NCI-H526 treated with DMSO at 0.1 percent for 48 hours (cell line): ENCODE data around the gene ZNF280B.
"Not testable (repeated sequence)": the region's sequence is repeated elsewhere in the genome, so short reads cannot be mapped to it uniquely, and the experiment has no call there.

Source experiments
- DNase-seq: peaks from one replicate; lab custom pipeline; 2025; lab: John Stamatoyannopoulos, UW

The ZNF280B gene

DNA sequence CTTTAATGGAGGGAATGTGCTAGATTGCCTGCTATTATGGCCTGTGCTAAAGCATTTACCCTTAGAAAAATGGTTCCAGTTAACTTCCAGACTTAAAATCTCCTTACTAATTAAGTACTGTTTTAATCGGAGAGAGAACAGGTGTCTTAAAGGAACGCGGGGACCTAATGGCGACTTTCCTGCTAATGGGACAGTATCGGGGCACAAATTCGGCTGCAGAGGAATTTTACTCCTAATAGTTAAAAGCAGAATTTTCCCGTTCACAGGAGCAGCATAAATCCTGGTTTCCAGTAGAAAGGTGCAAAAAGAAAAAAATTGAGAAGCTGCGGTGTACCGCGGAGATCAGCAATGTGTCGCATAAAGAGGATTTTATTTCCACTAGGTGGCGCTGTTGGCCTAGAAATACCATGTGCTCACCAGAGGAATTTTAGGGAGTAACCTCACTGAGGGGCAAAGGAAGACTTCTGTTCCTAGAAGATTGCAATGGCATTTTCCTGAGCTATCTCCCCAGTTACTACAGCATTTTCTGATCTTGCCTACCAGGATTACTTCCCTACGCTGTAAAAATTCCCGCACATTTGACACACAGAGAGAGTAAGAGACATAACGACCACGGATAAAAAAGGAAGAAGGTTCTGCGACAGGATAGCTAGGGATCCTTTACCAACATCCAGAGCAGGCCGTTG is 44.5 kb downstream of the ZNF280B start:
- peak; percentile 10 for DNase-seq

DNA sequence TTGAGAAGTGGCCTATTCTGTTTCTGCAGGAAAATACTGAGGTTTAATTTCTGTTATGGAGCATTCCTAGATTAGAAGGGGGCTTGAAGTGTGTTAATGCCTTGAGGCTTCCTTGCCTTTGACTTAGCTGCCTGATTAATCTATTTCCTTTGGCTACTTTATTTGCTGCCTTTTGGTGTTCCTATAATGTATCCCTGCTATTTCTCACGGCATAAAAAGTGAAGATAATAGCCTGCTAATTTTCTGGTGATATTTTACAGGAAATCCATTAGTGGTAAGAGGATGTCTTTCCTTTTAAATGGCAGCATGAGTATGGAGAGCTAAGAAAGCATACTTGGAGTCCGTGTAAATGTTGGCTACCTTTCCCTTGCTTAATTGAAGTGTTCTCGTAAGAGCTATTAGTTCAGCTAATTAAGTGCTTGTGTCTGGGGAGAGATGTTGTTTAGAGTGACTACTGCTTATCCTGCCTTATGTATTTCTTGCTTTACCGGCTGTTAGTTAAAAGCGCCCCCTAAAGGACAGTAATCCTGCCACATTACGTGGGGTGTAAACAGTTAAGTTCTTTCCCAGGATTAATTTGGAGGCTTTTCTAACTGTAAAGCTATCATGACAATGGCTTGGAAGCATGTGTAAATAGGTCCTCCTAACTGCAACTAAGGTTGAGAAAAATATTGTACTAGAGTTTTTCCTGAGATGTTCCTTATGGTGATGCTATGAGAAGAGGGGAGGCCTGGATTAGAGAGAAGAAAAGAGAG is 45.6 kb downstream of the ZNF280B start:
- no peak for DNase-seq

DNA sequence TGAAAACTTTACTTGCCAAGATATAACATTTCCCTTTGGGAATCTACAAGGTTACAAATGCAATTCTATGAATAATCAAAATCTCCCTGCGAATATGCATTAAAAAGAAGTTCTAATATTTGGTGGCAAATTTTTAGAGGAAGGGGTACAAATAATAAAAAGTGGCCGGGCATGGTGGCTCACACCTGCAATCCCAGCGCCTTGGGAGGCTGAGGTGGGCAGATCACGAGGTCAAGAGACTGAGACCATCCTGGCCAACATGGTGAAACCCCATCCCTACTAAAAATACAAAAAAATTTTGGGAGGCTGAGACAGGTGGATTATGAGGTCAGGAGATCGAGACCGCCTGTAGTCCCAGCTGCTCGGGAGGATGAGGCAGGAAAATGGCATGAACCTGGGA is 47.0 kb downstream of the ZNF280B start:
- no peak for DNase-seq

DNA sequence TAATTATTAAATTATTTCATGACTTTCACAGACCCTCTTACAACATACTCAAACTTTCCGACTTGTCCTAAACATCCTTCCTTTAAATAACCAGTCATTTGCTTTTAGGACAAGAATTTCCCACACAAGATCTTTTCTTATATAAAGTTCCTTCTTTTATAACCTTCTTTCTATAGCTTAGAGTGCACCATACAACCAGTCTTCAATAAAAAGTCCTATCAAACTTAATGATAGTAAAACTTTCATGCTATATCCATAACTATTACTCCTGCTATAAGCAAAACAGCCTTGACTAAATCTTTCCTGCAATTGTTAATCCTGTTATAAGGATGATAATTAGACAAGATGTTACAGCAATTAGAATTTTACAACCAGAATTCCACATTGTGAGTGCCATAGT is 47.4 kb downstream of the ZNF280B start:
- no peak for DNase-seq

DNA sequence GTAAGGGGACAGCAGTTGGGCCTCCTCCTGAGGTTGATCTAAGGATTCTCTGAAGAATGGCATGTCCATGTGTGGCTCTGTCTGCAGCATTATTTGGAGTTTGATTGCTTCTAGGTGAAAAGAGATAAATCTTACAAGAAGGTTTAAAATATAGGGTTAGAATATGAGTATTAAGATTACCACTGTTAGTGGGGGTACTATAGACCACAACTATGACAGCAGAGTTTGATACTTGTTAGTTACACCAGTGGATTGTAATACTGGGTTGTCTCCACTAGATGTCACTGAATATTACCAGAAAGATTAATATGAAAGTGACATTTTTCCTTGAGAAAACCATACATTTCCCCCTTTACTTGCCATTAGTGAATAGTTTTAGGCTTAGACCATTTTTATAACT is 47.9 kb downstream of the ZNF280B start:
- DNase-seq: no peak

DNA sequence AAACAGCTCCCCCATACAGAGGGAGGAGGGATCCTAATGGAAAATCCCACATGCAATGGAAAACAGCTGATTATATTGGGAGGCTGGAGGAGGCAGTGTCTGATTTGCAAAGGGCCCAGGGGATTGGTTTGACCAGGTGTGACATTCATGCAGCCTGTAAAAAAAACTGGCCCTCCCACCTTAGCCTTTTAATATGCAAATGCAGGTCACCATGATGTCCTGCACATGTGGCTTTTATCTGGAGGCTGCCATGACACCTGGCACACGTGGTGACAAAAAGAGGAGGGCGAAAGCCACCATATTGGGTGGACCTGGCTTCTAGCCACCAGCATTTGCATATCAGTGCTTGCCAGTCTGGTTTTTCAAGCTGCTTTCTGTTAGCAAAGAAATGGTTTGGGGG is 48.5 kb downstream of the ZNF280B start:
- peak; percentile 2 for DNase-seq

DNA sequence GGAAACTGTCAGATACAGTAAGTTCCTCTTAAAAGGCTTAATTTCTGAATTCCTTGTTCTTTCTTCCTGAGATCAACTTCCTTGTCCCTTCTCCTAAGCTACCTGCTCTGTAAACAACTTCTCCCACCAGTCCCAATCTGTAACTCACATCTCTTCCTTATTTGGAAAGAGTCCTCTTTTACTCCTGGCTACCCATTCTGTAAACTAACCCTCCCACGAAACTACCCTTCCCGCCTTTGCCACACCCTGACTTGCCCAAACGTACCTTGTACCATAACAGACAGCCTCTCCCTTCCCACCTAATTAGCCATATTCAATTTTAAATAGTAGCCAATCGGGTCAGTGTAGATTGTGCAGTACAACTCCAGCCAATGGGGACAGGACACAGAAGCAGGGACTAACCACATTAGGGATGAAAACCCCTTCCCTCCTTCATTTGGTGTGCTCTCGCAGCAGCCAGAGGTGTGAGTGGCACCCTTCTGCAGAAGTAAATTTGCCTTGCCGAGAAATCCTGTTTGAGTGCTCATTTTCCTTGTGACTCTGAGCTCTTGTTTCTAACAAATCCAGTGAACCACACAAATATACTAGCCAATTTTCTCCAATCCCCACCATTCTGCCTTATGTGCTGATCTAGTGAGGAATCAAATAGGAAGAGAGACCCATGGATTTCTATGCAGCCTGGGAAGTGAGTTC is 49.5 kb downstream of the ZNF280B start:
- no peak for DNase-seq

DNA sequence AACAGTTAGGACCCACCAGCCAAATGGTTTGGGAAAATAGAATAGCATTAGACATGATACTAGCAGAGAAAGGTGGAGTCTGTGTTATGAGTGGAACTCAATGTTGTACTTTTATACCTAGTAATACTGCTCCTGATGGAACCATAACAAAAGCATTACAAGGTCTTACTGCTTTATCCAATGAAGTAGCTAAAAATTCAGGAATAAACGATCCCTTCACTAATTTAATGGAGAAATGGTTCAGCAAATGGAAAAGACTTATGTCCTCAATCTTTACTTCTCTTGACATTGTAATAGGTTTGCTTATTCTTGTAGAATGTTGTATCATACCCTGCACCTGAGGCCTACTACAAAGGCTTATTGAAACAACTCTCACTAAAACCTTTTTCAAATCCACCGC is 50.2 kb downstream of the ZNF280B start:
- DNase-seq: no peak

DNA sequence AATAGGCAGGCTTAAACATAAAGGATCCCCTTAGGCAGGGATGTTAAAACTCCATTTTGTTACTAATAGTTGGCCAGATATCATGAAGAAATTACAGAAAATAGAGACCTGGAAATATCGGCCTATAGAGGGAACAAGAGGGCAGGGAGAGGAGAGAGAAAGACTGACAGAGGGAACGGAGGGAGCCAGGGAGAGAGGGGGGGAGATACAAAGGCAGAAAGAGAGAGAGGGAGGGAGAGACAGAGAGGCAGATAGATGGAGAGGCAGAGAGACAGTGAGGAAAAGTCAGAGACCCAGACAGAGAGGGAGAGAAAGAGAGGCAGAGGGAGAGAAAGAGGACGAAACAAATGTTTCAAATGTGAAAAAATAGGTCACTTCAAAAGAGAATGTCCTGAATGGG is 53.5 kb downstream of the ZNF280B start:
- DNase-seq: no peak

DNA sequence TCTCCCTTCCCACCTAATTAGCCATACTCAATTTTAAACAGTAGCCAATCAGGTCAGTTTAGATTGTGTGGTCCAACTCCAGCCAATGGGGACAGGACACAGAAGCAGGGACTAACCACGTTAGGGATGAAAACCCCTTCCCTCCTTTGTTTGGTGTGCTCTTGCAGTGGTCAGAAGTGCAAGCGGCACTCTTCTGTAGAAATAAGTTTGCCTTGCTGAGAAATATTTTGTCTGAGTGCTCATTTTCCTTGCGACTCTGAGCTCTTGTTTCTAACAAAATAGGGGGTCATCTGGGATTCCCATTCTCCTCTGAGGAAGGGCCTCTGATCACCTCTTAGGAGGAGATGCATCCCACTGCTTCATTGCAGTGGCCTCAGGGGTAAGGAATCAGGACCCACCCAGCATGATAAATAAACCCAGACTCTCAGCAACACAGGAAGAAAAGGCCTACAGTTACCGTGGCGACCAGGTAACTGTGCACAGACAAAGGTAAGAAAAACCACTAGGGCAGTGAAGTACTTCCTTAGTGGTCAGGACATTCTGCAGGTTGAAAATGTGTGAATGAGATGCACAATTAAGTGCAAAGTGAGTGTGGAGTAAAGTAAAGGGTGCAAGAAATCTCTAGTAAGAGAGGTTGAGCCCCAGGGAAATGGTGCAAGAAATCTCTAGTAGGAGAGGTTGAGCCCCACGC is 55.4 kb downstream of the ZNF280B start:
- no peak for DNase-seq

DNA sequence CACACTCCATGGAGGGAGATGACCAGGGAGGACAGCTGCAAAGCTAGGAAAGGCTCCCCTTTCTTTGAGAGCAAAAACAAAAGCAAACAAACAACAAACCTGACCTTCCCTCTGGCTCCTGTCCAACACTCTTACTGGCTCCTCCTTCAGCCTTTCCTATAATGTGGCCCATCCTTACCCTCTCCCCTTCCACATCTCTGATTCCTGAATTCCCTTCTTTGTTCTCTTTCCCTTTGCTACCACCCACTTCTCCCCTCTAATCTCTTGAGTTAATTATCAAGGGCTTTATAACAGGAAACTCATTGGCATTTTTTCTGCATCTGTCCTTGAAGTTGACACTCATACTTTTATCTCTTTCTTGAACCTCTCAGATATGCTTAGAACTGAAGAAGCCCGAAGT is 56.3 kb downstream of the ZNF280B start:
- DNase-seq: no peak

DNA sequence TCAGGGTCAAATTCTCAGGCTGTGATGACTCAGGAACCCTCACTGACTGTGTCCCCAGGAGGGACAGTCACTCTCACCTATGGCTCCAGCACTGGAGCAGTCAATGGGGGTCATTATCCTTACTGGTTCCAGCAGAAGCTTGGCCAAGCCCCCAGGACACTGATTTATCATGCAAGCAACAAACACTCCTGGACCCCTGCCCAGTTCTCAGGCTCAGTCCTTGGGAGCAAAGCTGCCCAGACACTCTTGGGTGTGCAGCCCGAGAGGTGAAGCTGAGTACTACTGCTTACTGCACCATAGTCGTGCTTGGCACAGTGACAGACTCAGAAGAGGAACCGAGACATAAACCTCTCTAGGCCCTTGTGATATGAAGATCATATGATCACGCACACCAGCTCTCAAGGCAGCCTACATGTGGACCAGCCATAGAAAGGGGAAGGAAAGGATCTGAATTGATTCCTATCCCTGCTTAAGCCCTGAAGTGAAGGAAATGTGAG is 58.2 kb downstream of the ZNF280B start:
- no peak for DNase-seq

DNA sequence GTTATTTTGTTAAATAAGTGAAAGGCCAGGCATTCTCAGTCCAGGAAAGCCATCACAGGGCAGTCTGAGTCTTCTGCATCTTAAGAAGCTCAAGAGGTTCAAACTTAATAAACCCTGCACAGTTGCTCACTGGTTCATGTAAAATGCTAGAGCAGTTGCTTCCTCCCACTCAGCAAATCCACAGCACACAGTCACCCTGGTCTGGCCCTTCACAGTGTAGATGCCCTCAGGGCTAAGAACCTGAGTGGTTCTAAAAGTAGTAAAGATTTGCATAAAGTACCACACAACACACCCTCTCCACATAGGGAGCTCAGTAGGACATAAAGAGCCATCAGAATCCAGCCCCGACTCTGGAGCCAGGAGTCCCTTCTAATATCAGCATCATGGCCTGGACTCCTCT is 58.7 kb downstream of the ZNF280B start:
- DNase-seq: no peak

DNA sequence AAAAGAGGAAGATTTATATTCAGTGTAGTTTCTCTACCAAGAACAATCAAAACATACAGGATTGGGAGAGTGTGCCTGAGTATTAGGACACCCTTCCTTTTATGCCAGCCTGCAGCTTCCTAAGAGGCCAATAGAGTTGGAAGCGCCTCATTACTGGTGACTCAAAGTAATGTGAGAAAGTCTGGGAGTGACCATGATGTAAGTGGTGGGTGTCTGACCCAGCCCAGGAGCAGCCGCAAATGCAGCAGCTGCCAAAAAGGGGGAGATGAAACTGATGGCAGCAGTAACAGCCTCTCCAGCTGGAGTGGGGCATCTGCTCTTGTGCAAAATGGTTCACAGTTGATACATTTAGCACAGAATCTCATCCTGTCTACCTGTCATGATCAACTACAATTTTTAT is 62.0 kb downstream of the ZNF280B start:
- DNase-seq: no peak

DNA sequence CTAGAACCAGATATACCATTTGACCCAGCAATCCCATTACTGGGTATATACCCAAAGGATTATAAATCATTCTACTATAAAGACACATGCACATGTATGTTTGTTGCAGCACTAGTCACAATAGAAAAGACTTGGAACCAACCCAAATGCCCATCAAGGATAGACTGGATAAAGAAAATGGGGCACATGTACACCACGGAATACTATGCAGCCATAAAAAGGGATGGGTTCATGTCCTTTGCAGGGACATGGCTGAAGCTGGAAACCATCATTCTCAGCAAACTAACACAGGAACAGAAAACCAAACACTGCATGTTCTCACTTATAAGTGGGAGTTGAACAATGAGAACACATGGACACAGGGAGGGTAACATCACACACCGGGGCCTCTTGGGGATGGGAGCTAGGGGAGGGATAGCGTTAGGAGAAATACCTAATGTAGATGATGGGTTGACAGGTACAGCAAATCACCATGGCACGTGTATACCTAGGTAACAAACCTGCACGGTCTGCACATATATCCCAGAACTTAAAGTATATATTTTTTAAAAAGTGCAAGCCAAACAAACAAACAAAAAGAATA is 64.4 kb downstream of the ZNF280B start:
- not testable (repeated sequence) for DNase-seq

DNA sequence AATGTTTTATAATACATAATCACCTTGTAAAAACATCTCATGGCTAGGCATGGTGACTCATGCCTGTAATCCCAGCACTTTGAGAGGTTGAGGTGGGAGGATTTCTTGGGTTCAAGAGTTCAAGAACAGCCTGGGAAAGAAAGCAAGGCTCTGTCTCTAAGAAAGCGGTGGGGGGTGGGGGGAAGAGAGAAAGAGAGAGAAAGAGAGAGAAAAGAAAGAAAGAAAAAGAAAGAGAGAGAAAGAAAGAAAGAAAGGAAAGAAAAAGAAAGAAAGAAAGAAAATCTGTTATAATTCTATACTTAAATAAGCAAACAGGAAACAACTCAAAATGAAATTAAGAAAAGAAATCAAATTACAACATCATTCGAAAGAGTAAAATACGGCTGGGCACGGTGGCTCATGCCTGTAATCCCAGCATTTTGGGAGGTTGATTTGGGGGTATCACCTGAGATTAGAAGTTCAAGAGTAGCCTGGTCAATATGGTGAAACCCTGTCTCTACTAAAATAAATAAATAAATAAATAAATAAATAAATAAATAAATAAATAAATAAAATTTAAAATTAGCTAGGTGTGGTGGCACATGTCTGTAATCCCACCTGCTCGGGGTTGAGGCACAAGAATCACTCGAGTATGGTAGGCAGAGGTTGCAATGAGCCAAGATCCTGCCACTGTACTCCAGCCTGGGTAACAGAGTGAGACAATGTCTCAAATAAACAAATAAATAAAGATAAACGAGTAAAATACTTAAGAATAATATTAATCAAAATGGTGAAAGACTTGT is 65.4 kb downstream of the ZNF280B start:
- DNase-seq: no peak

DNA sequence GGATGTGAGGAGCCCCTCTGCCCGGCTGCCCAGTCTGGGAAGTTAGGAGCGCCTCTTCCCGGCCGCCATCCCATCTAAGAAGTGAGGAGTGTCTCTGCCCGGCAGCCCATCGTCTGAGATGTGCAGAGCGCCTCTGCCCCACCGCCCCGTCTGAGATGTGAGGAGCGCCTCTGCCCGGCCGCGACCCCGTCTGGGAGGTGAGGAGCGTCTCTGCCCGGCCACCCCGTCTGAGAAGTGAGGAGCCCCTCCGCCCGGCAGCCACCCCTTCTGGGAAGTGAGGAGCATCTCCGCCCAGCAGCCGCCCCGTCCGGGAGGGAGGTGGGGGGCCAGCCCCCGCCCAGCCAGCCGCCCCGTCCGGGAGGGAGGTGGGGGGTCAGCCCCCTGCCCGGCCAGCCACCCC is 66.9 kb downstream of the ZNF280B start:
- DNase-seq: not testable (repeated sequence)

DNA sequence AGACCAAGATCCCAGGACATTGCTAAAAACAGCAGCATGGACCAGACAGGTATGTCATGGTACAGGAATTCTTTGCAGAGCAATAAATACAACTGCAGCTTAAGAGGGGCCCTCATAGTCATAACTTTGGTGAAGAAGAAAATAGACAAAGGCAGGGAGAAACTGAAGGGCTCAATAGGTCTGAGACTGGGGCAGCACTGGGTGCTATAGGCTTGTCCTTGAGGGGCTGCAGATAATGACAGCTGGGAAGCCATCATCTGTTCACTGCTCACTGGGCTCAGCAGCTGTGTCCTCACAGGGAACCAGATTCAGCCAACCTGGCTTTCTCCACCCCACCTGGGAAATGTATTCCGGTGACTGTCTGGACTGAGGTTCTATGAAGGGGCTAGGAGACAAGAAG is 68.4 kb downstream of the ZNF280B start:
- no peak for DNase-seq
